ENCODE data around the gene TRAF3. TPM values are rescaled to one million over a fixed set of nuclear protein-coding genes. Genes with fewer than 3 reads are reported as not detected.

Gene TRAF3
- total RNA-seq, 1 experiment from 2014 or later, result 11.2 TPM

- Mint-ChIP-seq H3K27me3 (ENCODE audit: low read depth) (no peaks in the 10 kb centered on the region), H3K27ac (no peak overlapping the region), H3K36me3 (no peaks in the 10 kb centered on the region), H3K4me1 (no peaks in the 10 kb centered on the region), H3K4me3 (no peak overlapping the region), H3K9me3 (no peaks in the 10 kb centered on the region)
- POLR2A ChIA-PET, result no interaction called here
- TF ChIP-seq RORB (CRISPR knock-in tag; IDR thresholded peaks at IDR 0.05) (no peak), E2F1 (CRISPR knock-in tag; IDR thresholded peaks at IDR 0.05) (no peak)
- no peak for DNase-seq (ENCODE audit: low spot score)
- ATAC-seq, result no peak
- CTCF ChIA-PET, result interaction anchor here (0.7 to 2.7 kb wide), 5 partner anchors 131 to 222 kb away, joined by 3 to 14 read pairs (median 9); no protein-coding TSS in a partner anchor
These were observed 139.3 kb downstream of the TRAF3 start for GRCh38 chr14:102916347-102917055.

GRCh38 chr14:102917056-102917385 is 139.8 kb downstream of the TRAF3 start:
- H3K27me3 Mint-ChIP-seq (ENCODE audit: low read depth), result no peaks in the 10 kb centered on the region
- no peak for TF ChIP-seq KAT7 (CRISPR knock-in tag; IDR thresholded peaks at IDR 0.05; ENCODE audit: borderline replicate concordance)
- no peak for TF ChIP-seq ATF6 (CRISPR knock-in tag; IDR thresholded peaks at IDR 0.05)
- no peak overlapping the region for H3K27ac Mint-ChIP-seq
- ChIA-PET CTCF (interaction anchor here (0.7 to 2.7 kb wide), 6 partner anchors 132 to 392 kb away, joined by 3 to 14 read pairs (median 4); no protein-coding TSS in a partner anchor), POLR2A (no interaction called here)
- no peak overlapping the region for H3K4me3 Mint-ChIP-seq
- H3K9me3 Mint-ChIP-seq, result no peaks in the 10 kb centered on the region
- H3K4me1 Mint-ChIP-seq, result no peaks in the 10 kb centered on the region
- H3K36me3 Mint-ChIP-seq, result no peaks in the 10 kb centered on the region
- no peak for ATAC-seq
- DNase-seq (ENCODE audit: low spot score), result no peak

- CTCF ChIA-PET, result interaction anchor here (0.5 to 2.7 kb wide), 15 partner anchors 10 to 393 kb away, joined by 3 to 14 read pairs (median 3); no protein-coding TSS in a partner anchor
These were observed 140.4 kb downstream of the TRAF3 start for GRCh38 chr14:102917469-102918211.

More at GRCh38 chr14:102917469-102918211, 140.4 kb downstream of the TRAF3 start:
- no peaks in the 10 kb centered on the region for H3K27me3 Mint-ChIP-seq (ENCODE audit: low read depth)
- H3K36me3 Mint-ChIP-seq, result no peaks in the 10 kb centered on the region
- H3K9me3 Mint-ChIP-seq, result no peaks in the 10 kb centered on the region
- no peak overlapping the region for H3K4me3 Mint-ChIP-seq
- POLR2A ChIA-PET, result no interaction called here
- H3K4me1 Mint-ChIP-seq, result no peaks in the 10 kb centered on the region
- DNase-seq (ENCODE audit: low spot score), result peak; percentile 84
- TF ChIP-seq CTCF (IDR thresholded peaks at IDR 0.05), result peak; percentile 63
- TF ChIP-seq HMGXB4 (CRISPR knock-in tag; IDR thresholded peaks at IDR 0.05), result 0 out of 2 replicates have a peak, but pooled peaks have one; percentile 42
- TF ChIP-seq TEAD1 (CRISPR knock-in tag; IDR thresholded peaks at IDR 0.05), result no peak
- peak; percentile 77 for ATAC-seq
- H3K27ac Mint-ChIP-seq, result no peak overlapping the region

Measured in WTC11 (cell line).